GM21723 (cell line): ENCODE measurements around the gene SUN1.

Experiments
- ATAC-seq: cut with Tn5 transposase; IDR thresholded peaks from one replicate; pipeline ENCODE4 v1.9.1; 2021; ENCODE audit warnings: mild to moderate bottlenecking, moderate library complexity; ENCODE audit not compliant: unreplicated experiment

Gene SUN1

DNA sequence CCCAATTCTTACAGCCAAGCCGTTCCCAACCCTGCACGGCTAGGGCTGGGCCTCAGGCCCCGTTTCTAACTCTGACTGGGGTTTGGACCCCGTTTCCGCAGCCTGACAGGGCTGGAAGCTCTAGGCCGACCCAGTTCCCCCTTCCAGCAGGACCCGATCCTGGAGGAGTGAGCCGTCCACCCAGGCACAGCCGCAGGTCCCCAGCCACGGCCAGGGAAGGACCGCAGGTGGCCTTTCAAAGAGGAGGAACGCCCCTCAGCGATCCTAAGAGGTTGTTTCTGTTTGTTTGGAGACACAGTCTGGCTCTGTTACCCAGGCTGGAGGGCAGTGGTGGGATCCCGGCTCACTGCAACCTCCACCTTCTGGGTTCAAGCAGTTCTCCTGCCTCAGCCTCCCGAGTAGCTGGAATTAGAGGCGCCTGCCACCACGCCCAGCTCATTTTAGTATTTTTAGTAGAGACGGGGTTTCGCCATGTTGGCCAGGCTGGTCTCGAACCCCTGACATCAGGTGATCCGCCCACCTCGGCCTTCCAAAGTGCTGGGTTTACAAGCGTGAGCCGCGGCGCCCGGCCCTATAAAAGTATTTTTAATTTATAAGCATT lies 43.3 kb downstream of the SUN1 start:
- no peak for ATAC-seq

DNA sequence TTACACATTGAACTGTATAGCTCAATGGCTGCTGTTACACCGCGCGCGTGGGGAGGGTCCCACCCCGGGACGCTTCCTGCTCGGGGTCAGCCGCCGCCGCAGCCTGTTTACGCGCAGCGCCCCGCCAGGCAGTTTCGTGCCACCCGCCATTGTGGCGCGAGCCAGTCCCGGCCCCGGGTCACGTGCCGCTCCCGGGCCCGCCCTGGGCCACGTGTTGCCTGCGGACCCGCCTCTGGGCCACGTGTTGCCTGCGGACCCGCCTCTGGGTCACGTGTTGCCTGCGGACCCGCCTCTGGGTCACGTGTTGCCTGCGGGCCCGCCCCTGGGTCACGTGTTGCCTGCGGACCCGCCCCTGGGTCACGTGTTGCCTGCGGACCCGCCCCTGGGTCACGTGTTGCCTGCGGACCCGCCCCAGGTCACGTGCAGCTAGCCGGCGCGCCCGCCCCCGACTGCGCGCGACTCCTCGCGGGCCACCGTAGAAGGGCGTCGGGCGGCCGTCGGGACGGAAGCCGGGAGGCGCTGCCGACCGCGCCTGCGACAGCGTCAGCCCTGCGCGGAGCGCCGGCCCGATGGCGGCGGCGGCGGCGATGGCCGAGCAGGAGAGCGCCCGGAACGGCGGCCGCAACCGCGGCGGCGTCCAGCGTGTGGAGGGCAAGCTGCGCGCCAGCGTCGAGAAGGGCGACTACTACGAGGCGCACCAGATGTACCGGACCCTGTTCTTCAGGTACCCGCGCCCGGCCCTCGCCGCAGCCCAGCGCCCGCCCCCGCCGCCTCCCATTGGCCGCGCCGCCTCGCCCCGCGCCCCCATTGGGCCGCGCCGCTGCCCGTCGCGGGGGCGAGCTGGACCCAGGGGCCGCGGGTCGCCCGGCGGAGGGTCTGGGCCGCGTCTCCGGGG lies 44.0 kb downstream of the SUN1 start, which contains the start of gene GET4:
Gene GET4 (plus strand): TSS at position 478 of the 895 bp plus-strand sequence. CDS start 92 bp downstream, at position 570.
- peak; percentile 74 for ATAC-seq

- ATAC-seq: peak; percentile 20
These were observed 44.7 kb downstream of the SUN1 start for GRCh38 chr7:876972-877311.

- no peak for ATAC-seq
These were observed 45.3 kb downstream of the SUN1 start for GRCh38 chr7:877312-878232.

GRCh38 chr7:879093-879492 lies 46.8 kb downstream of the SUN1 start:
- no peak for ATAC-seq

DNA sequence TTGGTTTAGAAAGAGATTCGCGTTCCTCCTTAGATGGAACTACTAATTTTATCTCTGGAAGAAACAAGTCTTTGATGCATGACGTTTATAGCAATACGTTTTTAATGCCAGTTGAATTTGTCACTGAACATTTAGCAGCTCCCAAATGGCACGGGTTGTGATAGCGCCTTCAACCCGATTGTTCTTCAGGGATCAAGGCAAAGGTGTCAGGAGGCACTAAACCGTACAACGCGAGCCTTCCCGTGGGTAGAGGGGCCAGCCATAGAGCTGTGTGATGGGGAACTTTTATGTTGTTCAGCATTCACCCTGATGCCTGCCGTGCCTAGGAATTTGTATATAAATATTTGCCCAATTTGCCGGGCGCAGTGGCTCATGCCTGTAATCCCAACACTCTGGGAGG lies 47.4 kb downstream of the SUN1 start:
- no peak for ATAC-seq

DNA sequence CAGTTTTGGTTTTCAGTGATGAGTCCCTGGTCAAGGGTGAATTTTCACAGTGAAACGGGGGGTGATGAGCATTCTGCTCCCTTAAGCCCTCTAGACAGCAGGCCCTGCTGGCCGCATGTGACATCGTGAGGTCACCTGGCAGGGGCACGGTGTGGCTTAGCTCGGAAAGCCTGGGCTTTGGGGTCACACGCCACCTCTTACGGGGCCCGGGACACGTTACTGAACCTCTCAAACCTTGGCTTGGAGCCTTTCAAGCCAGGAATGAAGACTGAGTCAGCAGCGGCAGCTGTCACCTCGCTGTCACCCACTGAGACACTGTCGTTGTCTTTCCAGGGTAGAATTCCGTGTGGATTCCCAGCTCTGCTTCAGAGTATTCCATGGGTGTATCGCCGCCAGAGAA lies 48.2 kb downstream of the SUN1 start:
- ATAC-seq: no peak

- ATAC-seq: no peak
These were observed 49.4 kb downstream of the SUN1 start for GRCh38 chr7:881441-882234.

DNA sequence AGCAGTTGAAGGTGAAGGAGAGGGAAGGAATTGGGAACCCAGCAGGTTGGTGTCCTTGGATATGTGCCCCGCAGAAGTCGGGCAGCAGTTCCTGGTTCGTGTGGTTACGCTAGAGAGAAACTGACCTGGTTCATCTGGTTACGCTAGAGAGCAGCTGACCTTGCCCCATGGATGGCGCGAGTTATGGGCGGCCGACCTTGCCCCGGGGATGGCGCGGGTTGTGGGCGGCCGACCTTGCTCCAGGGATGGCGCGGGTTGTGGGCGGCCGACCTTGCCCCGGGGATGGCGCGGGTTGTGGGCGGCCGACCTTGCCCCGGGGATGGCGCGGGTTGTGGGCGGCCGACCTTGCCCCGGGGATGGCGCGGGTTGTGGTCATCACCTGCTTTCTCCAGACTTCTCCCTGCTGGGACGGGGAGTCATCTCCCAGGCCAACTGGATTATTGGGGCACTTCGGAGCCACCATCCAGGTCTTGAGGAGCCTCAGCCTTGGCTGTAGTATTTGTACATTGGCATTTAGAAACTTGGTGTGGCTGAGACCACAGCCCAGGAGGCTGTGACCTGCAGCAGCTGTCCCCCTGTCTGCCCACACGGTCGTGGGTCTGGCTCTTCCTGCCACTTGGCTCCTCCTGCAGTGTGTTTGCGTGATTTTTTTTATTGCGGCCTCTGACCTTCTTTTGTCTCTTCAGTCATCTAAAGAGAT lies 50.2 kb downstream of the SUN1 start:
- ATAC-seq: no peak

GRCh38 chr7:883055-884021 lies 51.1 kb downstream of the SUN1 start:
- no peak for ATAC-seq

- no peak for ATAC-seq
These were observed 52.1 kb downstream of the SUN1 start for GRCh38 chr7:884191-885003.

DNA sequence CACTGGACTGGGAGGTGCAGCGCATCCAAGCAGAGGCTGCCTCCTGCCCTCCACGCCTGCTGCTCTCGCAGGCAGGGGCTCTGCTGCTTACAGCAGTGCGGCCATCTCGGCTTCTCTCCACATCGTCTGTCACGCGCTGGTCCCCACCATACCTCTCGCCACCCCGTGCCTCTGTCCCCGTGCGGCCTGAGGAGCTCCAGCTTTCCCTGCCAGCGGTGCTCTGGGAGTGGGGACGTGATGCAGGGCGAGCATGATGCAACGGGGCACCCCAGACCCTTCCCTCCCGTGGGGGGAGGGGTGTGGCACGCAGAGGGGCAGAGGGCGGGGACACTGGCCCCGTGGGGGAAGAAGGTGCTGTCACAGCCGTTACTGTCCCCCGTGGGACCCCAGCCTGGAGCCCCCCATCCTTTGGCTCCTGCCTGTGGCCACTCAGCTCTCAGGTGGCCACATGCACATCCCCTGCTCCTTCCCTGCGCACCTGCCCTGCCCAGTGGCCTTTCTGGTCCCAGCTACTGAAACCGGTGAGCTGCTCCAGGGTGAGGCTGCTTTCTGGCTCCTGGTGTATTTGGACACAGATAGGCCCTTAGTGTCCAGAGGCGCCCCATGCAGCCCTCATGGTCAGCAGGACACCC lies 53.1 kb downstream of the SUN1 start:
- no peak for ATAC-seq

DNA sequence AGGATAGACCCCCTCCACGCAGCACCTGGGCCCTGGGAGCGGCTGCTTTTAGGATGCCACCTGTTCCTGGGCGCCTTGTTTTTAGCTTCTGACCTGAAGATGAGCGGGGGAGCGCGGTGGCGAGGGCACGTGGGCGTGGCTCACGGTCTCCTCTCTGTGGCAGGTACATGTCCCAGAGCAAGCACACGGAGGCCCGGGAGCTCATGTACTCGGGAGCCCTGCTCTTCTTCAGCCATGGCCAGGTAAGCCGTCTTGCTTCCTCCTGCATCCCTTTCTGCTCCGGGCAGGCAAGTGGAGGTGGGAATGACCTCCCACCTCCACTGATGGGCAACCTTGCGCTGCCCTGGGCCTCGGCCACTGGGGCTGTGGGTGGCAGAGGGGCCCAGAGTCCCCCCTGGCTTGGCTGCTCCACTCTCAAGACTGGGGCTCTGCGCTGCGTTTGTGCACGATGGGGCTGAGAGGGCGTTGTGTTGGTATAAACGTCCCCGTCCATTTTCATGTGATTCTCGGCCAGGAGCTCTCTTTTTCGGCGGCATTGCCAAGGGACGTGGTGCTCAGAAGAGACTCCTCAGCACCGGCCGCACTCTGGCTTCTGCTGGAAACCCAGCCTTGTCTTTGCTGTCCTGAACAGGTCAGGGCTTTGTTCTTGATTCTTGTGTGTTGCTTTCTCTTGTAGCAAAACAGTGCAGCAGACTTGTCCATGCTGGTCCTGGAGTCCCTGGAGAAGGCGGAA lies 53.8 kb downstream of the SUN1 start:
- ATAC-seq: no peak

DNA sequence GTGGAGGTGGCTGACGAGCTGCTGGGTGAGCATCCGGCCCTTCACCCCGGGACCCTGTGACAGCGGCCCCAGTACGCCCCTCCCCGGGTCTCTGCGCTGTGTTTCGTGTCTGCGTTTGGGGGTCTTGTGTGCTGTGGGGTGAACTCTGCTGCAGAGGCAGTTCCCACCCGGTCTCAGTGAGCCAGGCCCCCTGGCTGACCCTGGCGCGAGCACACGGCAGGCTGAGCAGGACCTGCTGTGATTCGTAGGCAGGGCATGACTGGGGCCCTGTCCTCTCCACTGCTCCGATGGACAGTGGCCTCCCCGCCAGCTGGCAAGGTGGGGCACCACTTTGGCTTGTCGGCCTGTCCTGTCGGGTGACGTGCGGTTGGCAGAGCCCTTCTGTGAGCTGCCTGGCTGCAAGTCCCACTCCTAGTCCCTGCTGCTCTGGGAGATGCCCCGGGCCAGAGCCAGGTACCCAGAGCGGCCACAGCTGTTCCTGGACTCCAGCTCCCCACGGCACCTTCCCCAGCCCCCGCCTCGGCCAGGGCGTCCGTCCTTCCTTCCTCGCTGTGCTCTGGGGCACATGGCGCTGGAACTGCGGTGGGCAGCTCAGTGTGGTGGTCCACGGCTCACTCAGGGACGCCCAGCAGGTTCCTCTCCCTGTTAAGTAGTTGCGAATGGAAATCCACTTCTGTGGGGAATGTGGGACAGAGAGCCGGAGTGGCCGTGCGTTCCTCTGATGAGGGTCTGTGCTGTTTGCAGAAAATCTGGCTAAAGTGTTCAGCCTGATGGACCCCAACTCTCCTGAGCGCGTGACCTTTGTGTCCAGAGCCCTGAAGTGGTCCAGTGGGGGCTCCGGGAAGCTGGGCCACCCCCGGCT lies 54.6 kb downstream of the SUN1 start:
- ATAC-seq: no peak

DNA sequence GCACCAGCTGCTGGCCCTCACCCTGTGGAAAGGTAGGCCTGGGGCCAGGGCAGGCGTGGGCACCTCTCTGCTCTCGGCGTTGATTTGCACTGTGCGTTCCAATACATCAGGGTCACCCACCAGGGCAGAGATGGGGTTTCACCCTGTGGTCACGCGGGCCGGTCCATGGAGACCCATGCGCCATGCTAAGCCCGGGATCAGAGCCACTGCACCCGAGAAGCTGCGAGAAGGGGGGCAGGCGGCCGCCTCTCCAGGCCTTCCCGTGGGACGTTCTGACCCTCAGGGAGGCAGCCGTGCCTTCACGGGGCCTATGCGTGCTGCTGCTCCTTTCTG lies 55.2 kb downstream of the SUN1 start:
- ATAC-seq: no peak
